ENCODE measurements around the gene NFAM1. TPM values are rescaled to one million over a fixed set of nuclear protein-coding genes. Genes with fewer than 3 reads are reported as not detected.

NFAM1 gene
- polyA plus RNA-seq, 1 of the 3 experiments (the other 2 are of a cell fraction): 0.02 TPM

DNA sequence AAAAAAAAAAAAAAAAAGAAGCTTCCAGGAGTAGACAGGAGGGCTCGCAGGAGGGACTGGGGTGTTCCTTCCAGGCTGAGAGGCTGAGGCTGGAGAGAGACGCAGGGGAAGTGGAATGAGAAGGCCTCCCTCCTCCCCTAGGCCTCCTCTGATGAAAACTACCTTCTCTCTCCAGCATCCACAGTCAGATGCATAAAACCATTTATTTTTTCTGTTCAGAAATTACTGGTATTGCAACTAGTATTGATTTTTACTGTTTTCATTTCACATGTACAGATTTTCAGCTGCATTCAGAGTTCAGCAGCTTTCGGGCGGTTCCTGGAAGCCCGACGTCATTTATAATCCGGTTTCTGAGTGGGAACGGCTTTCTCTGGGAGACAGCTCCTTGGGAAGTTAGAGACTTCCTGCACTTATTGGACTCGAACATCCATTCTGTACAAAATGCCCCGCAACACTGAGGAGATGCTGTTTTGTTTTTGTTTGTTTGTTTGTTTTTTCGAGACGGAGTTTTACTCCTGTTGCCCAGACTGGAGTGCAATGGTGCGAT is 6.9 kb upstream of the NFAM1 start:
- no peaks in the 10 kb centered on the region for H3K36me3 ChIP-seq (replicated peaks in 1 of 2; ENCODE audit: control insufficient read depth in 1 of 2, insufficient read depth in 2 of 2, low read length in 1 of 2)
- no peaks in the 10 kb centered on the region for H3K9me3 ChIP-seq
- DNase-seq: no peak
- H3K27ac ChIP-seq (ENCODE audit: low read depth in 2 of 2, low read length in 1 of 2): no peak overlapping the region
- H3K4me1 ChIP-seq (ENCODE audit: control insufficient read depth in 1 of 2, insufficient read depth in 2 of 2, low read depth in 1 of 2, low read length in 1 of 2): peaks cover 0 to 22% of the 10 kb centered on the region in 2 experiments; a peak in 2 of 4 replicates
- 96% methylated on average over 12 of the region's 13 CpGs for WGBS (ENCODE audit: low lambda C conversion rate)
- ChIA-PET CTCF (interaction anchor here (0.9 to 5.2 kb wide), 4 partner anchors 10 to 348 kb away, joined by 4 to 60 read pairs (median 6); no protein-coding TSS in a partner anchor), POLR2A (interaction anchor here (0.6 kb wide), 1 partner anchor 75 kb away, joined by 4 read pairs; no protein-coding TSS in a partner anchor)
- H3K4me2 ChIP-seq: no peak overlapping the region
- no peak overlapping the region for H2AFZ ChIP-seq (ENCODE audit: low read depth)
- no peak overlapping the region for H3K9ac ChIP-seq
- no peak overlapping the region for H3K4me3 ChIP-seq (ENCODE audit: low read depth in 2 of 2, low read length in 1 of 2)
- H3F3A ChIP-seq (replicated peaks; ENCODE audit: insufficient read depth): no peaks in the 10 kb centered on the region
- H3K27me3 ChIP-seq (ENCODE audit: insufficient read depth): no peaks in the 10 kb centered on the region
- no peak for TF ChIP-seq FOXJ3 (CRISPR knock-in tag; IDR thresholded peaks at IDR 0.05)
- TF ChIP-seq MEF2A (IDR thresholded peaks at IDR 0.05; ENCODE audit: borderline replicate concordance, low read depth): no peak
- no peak for TF ChIP-seq EP300 (IDR thresholded peaks at IDR 0.05; ENCODE audit: borderline replicate concordance in 1 of 2, low read depth in 1 of 2, low read length in 1 of 2)
- no peak for TF ChIP-seq MXI1 (IDR thresholded peaks at IDR 0.05; ENCODE audit: low read depth, low read length)
- no peak for TF ChIP-seq FOXM1 (IDR thresholded peaks at IDR 0.05; ENCODE audit: low read depth)
- TF ChIP-seq, protein P1, sequence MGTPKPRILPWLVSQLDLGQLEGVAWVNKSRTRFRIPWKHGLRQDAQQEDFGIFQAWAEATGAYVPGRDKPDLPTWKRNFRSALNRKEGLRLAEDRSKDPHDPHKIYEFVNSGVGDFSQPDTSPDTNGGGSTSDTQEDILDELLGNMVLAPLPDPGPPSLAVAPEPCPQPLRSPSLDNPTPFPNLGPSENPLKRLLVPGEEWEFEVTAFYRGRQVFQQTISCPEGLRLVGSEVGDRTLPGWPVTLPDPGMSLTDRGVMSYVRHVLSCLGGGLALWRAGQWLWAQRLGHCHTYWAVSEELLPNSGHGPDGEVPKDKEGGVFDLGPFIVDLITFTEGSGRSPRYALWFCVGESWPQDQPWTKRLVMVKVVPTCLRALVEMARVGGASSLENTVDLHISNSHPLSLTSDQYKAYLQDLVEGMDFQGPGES (IDR thresholded peaks at IDR 0.05; ENCODE audit: low read depth, low read length): no peak
- TF ChIP-seq REST (IDR thresholded peaks at IDR 0.05; ENCODE audit: low read depth, low read length): no peak
- TF ChIP-seq RCOR1 (IDR thresholded peaks at IDR 0.05; ENCODE audit: low read length): no peak
- TF ChIP-seq USF2 (IDR thresholded peaks at IDR 0.05; ENCODE audit: borderline replicate concordance, low read depth, low read length): no peak
- no peak for TF ChIP-seq JUND (IDR thresholded peaks at IDR 0.05)
- no peak for TF ChIP-seq TAF1 (IDR thresholded peaks at IDR 0.05; ENCODE audit: borderline replicate concordance, low read depth, low read length)
- TF ChIP-seq, protein P2, sequence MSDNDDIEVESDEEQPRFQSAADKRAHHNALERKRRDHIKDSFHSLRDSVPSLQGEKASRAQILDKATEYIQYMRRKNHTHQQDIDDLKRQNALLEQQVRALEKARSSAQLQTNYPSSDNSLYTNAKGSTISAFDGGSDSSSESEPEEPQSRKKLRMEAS (IDR thresholded peaks at IDR 0.05; ENCODE audit: low read depth): no peak
- no peak for TF ChIP-seq TEAD4 (IDR thresholded peaks at IDR 0.05; ENCODE audit: borderline replicate concordance, insufficient read depth)
- no peak for TF ChIP-seq EZH2phosphoT487 (IDR thresholded peaks at IDR 0.05; ENCODE audit: borderline replicate concordance, low read depth)
- H4K20me1 ChIP-seq (ENCODE audit: insufficient read depth): no peaks in the 10 kb centered on the region
- H3K9me2 ChIP-seq: no peaks in the 10 kb centered on the region
- H3K79me2 ChIP-seq (ENCODE audit: insufficient read depth): no peaks in the 10 kb centered on the region

All from SK-N-SH (cell line).